Endothelial cell of umbilical vein (primary cell): ENCODE data around the gene SCN11A. TPM values are rescaled to one million over a fixed set of nuclear protein-coding genes. Genes with fewer than 3 reads are reported as not detected.

ENCODE experiments used
- BruUV-seq: library from RNA; stranded (reverse); fragments of 400-500 nt; replicated peaks from 2 replicates; lab custom pipeline; 2021; lab: Mats Ljungman, UMichigan
- CTCF ChIA-PET: fragments of 300-600, 350-600 bp; sonication (Branson Sonifier 250); formaldehyde crosslinking; loops from one replicate; lab custom pipeline; 2021; ENCODE audit warnings: antibody characterized with exemption, inconsistent platforms; lab: Charles Lee
- POLR2A ChIA-PET: fragments of 300-600, 350-600 bp; sonication (Branson Sonifier 250); formaldehyde crosslinking; loops from one replicate; lab custom pipeline; 2021; ENCODE audit warnings: antibody characterized with exemption, inconsistent platforms; lab: Charles Lee
- DNase-seq: peaks from one replicate; pipeline ENCODE4 v3.0.0-alpha.2; 2011; ENCODE audit warnings: low read depth, low spot score
- FAIRE-seq: peaks from 2 replicates; lab custom pipeline; 2011; peaks lifted over from hg19 to GRCh38; lab: Jason Lieb, UNC
- H2AFZ ChIP-seq: 2 replicates; pipeline ENCODE4 v1.6.0; 2012; ENCODE audit warnings: low read depth, low read length, control low read depth, inconsistent platforms
- H3K27ac ChIP-seq: 2 replicates; pipeline ENCODE4 v1.5.1; 2011; ENCODE audit warnings: low read depth, mild to moderate bottlenecking, control low read depth, low read length, moderate library complexity; ENCODE audit not compliant: insufficient read depth
- H3K27me3 ChIP-seq, 2 experiments: 2 replicates each; pipeline versions ENCODE4 v1.6.0 to v1.6.1; 2011; ENCODE audit warnings: low read length in 2 of 2, mixed read lengths in 1 of 2; ENCODE audit not compliant: control insufficient read depth in 2 of 2, insufficient read depth in 2 of 2
- H3K36me3 ChIP-seq, 2 experiments: 2 replicates in 1 of 2; 3 replicates in 1 of 2; pipeline ENCODE4 v1.5.1; 2011; ENCODE audit warnings: low read length in 2 of 2, mild to moderate bottlenecking in 1 of 2, moderate library complexity in 1 of 2; ENCODE audit not compliant: control insufficient read depth in 2 of 2, insufficient read depth in 2 of 2; ENCODE audit errors: extremely low read depth in 1 of 2
- H3K4me1 ChIP-seq: 3 replicates; pipeline ENCODE4 v1.5.1; 2011; ENCODE audit warnings: mild to moderate bottlenecking, low read length; ENCODE audit not compliant: control insufficient read depth, insufficient read depth; ENCODE audit errors: extremely low read depth
- H3K4me2 ChIP-seq: 2 replicates; pipeline ENCODE4 v1.6.1; 2011; ENCODE audit warnings: low read length, control low read depth, mixed read lengths; ENCODE audit not compliant: insufficient read depth
- H3K4me3 ChIP-seq, 3 experiments: fragments of 200-600 bp in 1 of 3; sonication (generic), shearing (Covaris generic) in 1 of 3; replicated peaks in 1 of 3; 2 replicates each; pipeline ENCODE4 v1.5.1; 2011 to 2016; ENCODE audit warnings: control low read depth in 3 of 3, low read length in 3 of 3, mild to moderate bottlenecking in 2 of 3, inconsistent platforms in 1 of 3, low read depth in 1 of 3, moderate library complexity in 1 of 3; ENCODE audit not compliant: insufficient read depth in 1 of 3
- H3K79me2 ChIP-seq: 2 replicates; pipeline ENCODE4 v1.6.0; 2012; ENCODE audit warnings: low read length, inconsistent platforms; ENCODE audit not compliant: control insufficient read depth, insufficient read depth
- H3K9ac ChIP-seq: replicated peaks from 2 replicates; pipeline ENCODE3; 2011; ENCODE audit warnings: low read length, control low read depth; ENCODE audit not compliant: insufficient read depth; ENCODE audit errors: extremely low read depth
- H3K9me1 ChIP-seq: replicated peaks from 3 replicates; pipeline ENCODE4 v1.6.0; 2011; ENCODE audit warnings: mild to moderate bottlenecking, low read length; ENCODE audit not compliant: control insufficient read depth, insufficient read depth; ENCODE audit errors: extremely low read depth
- H3K9me3 ChIP-seq: replicated peaks from 2 replicates; pipeline ENCODE4 v1.5.1; 2012; ENCODE audit warnings: low read length, inconsistent platforms; ENCODE audit not compliant: control insufficient read depth, insufficient read depth
- H4K20me1 ChIP-seq: replicated peaks from 2 replicates; pipeline ENCODE3; 2011; ENCODE audit warnings: mild to moderate bottlenecking, low read length; ENCODE audit not compliant: control insufficient read depth, insufficient read depth; ENCODE audit errors: extremely low read depth
- EZH2 ChIP-seq: IDR thresholded peaks from 2 replicates; pipeline ENCODE4 v1.6.1; 2012; ENCODE audit warnings: borderline replicate concordance, low read depth, mild to moderate bottlenecking, moderate library complexity, low read length, inconsistent platforms; ENCODE audit not compliant: severe bottlenecking
- FOS ChIP-seq: IDR thresholded peaks from 2 replicates; pipeline ENCODE4 v1.6.1; 2011; ENCODE audit warnings: mild to moderate bottlenecking, low read length, moderate library complexity, borderline replicate concordance; ENCODE audit not compliant: insufficient read depth
- GATA2 ChIP-seq: IDR thresholded peaks from 2 replicates; pipeline ENCODE4 v1.7.0; 2011; ENCODE audit warnings: low read depth, mild to moderate bottlenecking, moderate library complexity, mixed read lengths, low read length; ENCODE audit not compliant: insufficient read length, insufficient read depth
- JUN ChIP-seq: IDR thresholded peaks from 2 replicates; pipeline ENCODE4 v1.6.1; 2011; ENCODE audit warnings: borderline replicate concordance, low read depth; ENCODE audit not compliant: insufficient read length, insufficient read depth
- MYC ChIP-seq: IDR thresholded peaks from one replicate; pipeline ENCODE4 v1.6.1; 2011; ENCODE audit warnings: mild to moderate bottlenecking, low read depth, low read length
- POLR2A ChIP-seq: IDR thresholded peaks from 2 replicates; pipeline ENCODE4 v1.6.1; 2012; ENCODE audit warnings: low read depth, mild to moderate bottlenecking, control low read depth, low read length
- POLR2AphosphoS5 ChIP-seq: IDR thresholded peaks from 2 replicates; pipeline ENCODE4 v1.6.1; 2012; ENCODE audit warnings: low read depth, mild to moderate bottlenecking, control low read depth, low read length, moderate library complexity; ENCODE audit not compliant: insufficient read depth
- dilution Hi-C: fragments of 300-500 bp; cut with MboI; formaldehyde crosslinking; loops from one replicate; pipeline ENCODE4 v1.15.0; 2019; ENCODE audit warnings: low sequenced_read_pairs; ENCODE audit not compliant: extremely low pct_ligation_motif_present
- intact Hi-C: fragments of 100-400 bp; cut with micrococcal nuclease; formaldehyde crosslinking; loops from one replicate; pipeline ENCODE4 v1.10.0; 2022
- polyA plus RNA-seq, 4 experiments: library from polyadenylated mRNA; depleted of rRNA in 3 of 4; stranded (reverse) in 3 of 4; unstranded in 1 of 4; fragments of >200 nt; gene quantifications; 2 replicates each; pipeline versions ENCODE4 v1.2.1 to v1.2.3, GENCODE V29; 2011 to 2012; ENCODE audit warnings: missing spikeins in 1 of 4
- total RNA-seq: library from RNA; stranded (reverse); gene quantifications from 2 replicates; pipeline ENCODE4 v1.2.3, GENCODE V29; 2021
- TF ChIP-seq, protein P1 (sequence below): IDR thresholded peaks from 2 replicates; pipeline ENCODE4 v1.6.1; 2011; ENCODE audit not compliant: insufficient read depth, insufficient read length
- TF ChIP-seq, protein P2 (sequence below), 2 donors: IDR thresholded peaks; 1 replicate in 1 of 2; 2 replicates in 1 of 2; pipeline ENCODE4 v1.5.1; 2011; ENCODE audit warnings: low read length in 2 of 2, mild to moderate bottlenecking in 2 of 2, moderate library complexity in 2 of 2, control low read depth in 1 of 2, inconsistent platforms in 1 of 2, low read depth in 1 of 2; ENCODE audit not compliant: insufficient read depth in 1 of 2; ENCODE audit errors: extremely low read depth in 1 of 2

SCN11A gene
- total and polyA plus RNA-seq, 2 donors (not counting 3 experiments of a cell fraction or from before 2014, with no cell fraction given), result 0.06 to 0.07 TPM

DNA sequence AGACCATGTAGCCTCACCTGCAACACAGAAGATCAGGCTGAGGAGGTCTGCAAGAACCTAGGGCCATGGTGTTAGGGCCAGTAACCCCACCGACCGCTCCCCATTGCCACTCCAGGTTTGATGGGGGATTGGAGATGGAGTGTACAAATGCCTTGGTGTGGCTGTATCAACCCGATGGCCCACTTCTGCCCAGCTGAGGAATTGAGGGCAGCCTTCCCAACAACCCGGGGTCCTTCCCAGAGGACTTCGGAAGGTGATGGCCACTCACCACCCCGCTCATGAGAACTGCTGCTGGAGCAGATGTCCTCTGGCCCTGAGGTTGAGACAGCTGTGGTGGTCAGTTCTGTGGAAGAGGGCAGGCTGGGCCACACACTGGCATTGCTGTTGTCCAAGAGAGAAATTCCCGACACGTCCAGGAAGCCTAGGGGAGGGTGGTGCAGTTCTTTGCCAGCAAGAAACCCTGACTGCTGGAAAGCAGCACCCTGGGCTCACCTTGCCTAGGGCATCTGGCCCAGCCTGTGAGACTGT lies 46.8 kb upstream of the SCN11A start:
- intact Hi-C loops, result no loop called here

More for the DNA sequence above, 46.8 kb upstream of the SCN11A start:
- Histone ChIP-seq H3K27me3 (no peaks in the 10 kb centered on the region), H3K9me1 (no peaks in the 10 kb centered on the region), H3K4me1 (no peaks in the 10 kb centered on the region), H3K36me3 (peaks cover 24 to 39% of the 10 kb centered on the region in 2 experiments), H3K4me2 (no peak overlapping the region), H3K79me2 (peaks cover 14% of the 10 kb centered on the region), H3K9me3 (no peaks in the 10 kb centered on the region), H3K27ac (no peak overlapping the region), H3K9ac (no peak overlapping the region), H4K20me1 (no peaks in the 10 kb centered on the region), H2AFZ (no peak overlapping the region), H3K4me3 (no peak overlapping the region)
- ChIA-PET CTCF (no interaction called here), POLR2A (no interaction called here)
- dilution Hi-C loops, result no loop called here
- no TSS peak for BruUV-seq
- no peak for DNase-seq
- no peak for FAIRE-seq
- TF ChIP-seq, protein P1, sequence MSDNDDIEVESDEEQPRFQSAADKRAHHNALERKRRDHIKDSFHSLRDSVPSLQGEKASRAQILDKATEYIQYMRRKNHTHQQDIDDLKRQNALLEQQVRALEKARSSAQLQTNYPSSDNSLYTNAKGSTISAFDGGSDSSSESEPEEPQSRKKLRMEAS, result no peak
- TF ChIP-seq MYC, result no peak
- TF ChIP-seq EZH2, result no peak
- TF ChIP-seq, protein P2, sequence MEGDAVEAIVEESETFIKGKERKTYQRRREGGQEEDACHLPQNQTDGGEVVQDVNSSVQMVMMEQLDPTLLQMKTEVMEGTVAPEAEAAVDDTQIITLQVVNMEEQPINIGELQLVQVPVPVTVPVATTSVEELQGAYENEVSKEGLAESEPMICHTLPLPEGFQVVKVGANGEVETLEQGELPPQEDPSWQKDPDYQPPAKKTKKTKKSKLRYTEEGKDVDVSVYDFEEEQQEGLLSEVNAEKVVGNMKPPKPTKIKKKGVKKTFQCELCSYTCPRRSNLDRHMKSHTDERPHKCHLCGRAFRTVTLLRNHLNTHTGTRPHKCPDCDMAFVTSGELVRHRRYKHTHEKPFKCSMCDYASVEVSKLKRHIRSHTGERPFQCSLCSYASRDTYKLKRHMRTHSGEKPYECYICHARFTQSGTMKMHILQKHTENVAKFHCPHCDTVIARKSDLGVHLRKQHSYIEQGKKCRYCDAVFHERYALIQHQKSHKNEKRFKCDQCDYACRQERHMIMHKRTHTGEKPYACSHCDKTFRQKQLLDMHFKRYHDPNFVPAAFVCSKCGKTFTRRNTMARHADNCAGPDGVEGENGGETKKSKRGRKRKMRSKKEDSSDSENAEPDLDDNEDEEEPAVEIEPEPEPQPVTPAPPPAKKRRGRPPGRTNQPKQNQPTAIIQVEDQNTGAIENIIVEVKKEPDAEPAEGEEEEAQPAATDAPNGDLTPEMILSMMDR (IDR thresholded peaks at IDR 0.05; ENCODE audit: extremely low read depth in 1 of 2, insufficient read depth in 1 of 2, low read depth in 1 of 2, low read length in 2 of 2), result no peak
- TF ChIP-seq JUN, result no peak
- TF ChIP-seq GATA2, result no peak
- no peak for TF ChIP-seq POLR2AphosphoS5
- TF ChIP-seq POLR2A, result no peak
- no peak for TF ChIP-seq FOS
